Measurements from ENCODE around the gene ZNF628. TPM values are rescaled to one million over a fixed set of nuclear protein-coding genes. Genes with fewer than 3 reads are reported as not detected.

The ZNF628 gene
- total and polyA plus RNA-seq, 2 of the 8 experiments (the other 6 are each of a cell fraction or from before 2014, with no cell fraction given) = 1.7 to 10.8 TPM

- peaks cover 2 to 15% of the 10 kb centered on the region in 2 experiments for H4K20me1 ChIP-seq (replicated peaks in 1 of 2; ENCODE audit: control insufficient read depth in 1 of 2, insufficient read depth in 2 of 2, low read length in 2 of 2)
- no peak overlapping the region for H2AFZ ChIP-seq (ENCODE audit: low read length)
- no peaks in the 10 kb centered on the region for H3K36me3 ChIP-seq (ENCODE audit: control insufficient read depth in 2 of 4, insufficient read depth in 4 of 4, low read length in 3 of 4)
- 92% methylated on average over 30 of the region's 48 CpGs; no CpG with 5 or more reads in 1 of the 2 experiments for WGBS, 2 experiments (ENCODE audit: extremely low coverage in 1 of 2, insufficient coverage in 1 of 2, insufficient read length in 1 of 2, insufficient replicate concordance in 2 of 2, low coverage in 1 of 2, low lambda C conversion rate in 2 of 2, missing lambda C conversion rate in 1 of 2)
- peaks cover 0 to 3% (median 1%) of the 10 kb centered on the region in 4 experiments; a peak in 2 of 7 replicates for H3K4me1 ChIP-seq (replicated peaks in 1 of 4; ENCODE audit: control insufficient read depth in 3 of 4, insufficient read depth in 4 of 4, low read length in 3 of 4)
- H2BK5ac ChIP-seq (ENCODE audit: low read depth, low read length) = no peak overlapping the region
- no peak overlapping the region for H3K9ac ChIP-seq (replicated peaks in 1 of 4; ENCODE audit: extremely low read depth in 1 of 4, low read depth in 3 of 4, low read length in 3 of 4)
- CTCF ChIA-PET (ENCODE audit: partially characterized antibody) = no interaction called here
- no peak overlapping the region for H3K14ac ChIP-seq (ENCODE audit: insufficient read length)
- H3K27me3 ChIP-seq (replicated peaks in 1 of 4; ENCODE audit: control insufficient read depth in 3 of 4, extremely low read depth in 1 of 4, insufficient read depth in 3 of 4, low read length in 3 of 4) = peaks cover 0 to 3% (median 3%) of the 10 kb centered on the region in 4 experiments; a peak in 5 of 7 replicates
- FAIRE-seq (no peak), DNase-seq (ENCODE audit: low read depth in 1 of 2, low spot score in 2 of 2) (no peak)
- no peak overlapping the region for H3K4me3 ChIP-seq (ENCODE audit: extremely low read depth in 1 of 4, insufficient read depth in 2 of 4, low read depth in 3 of 4, low read length in 4 of 4)
- no peak overlapping the region for H4K5ac ChIP-seq (ENCODE audit: insufficient read length, low read depth, low read length)
- POLR2A ChIA-PET (ENCODE audit: partially characterized antibody) = no interaction called here
- H3K23ac ChIP-seq (ENCODE audit: insufficient read length) = no peak overlapping the region
- H2BK120ac ChIP-seq (replicated peaks; ENCODE audit: low read depth, low read length) = no peak overlapping the region
- no peak overlapping the region for H3K4me2 ChIP-seq (ENCODE audit: insufficient read depth in 1 of 2, low read depth in 2 of 2, low read length in 2 of 2)
- no peak overlapping the region for H3K18ac ChIP-seq (ENCODE audit: extremely low read depth, low read length)
- peaks cover 6% of the 10 kb centered on the region for H3K79me1 ChIP-seq (ENCODE audit: low read depth, low read length)
- no peak overlapping the region for H4K8ac ChIP-seq (ENCODE audit: extremely low read depth, insufficient read depth, low read length)
- H3K23me2 ChIP-seq (ENCODE audit: low read depth, low read length) = peaks cover 13% of the 10 kb centered on the region; the same call in 1 of the 2 replicates
- no peak overlapping the region for H3K4ac ChIP-seq (replicated peaks; ENCODE audit: insufficient read length, low read depth, low read length)
- H2BK15ac ChIP-seq (ENCODE audit: low read length) = no peak overlapping the region
- H2BK12ac ChIP-seq (ENCODE audit: low read depth, low read length) = no peak overlapping the region
- no peak overlapping the region for H3K56ac ChIP-seq (replicated peaks; ENCODE audit: insufficient read length, low read depth, low read length)
- H3K79me2 ChIP-seq (ENCODE audit: control insufficient read depth in 1 of 2, insufficient read depth in 2 of 2, low read length in 2 of 2) = no peaks in the 10 kb centered on the region
- no peak for TF ChIP-seq PHF8 (conservative IDR thresholded peaks at IDR 0.05; ENCODE audit: low read depth, low read length)
- no peak for TF ChIP-seq BRCA1 (IDR thresholded peaks at IDR 0.05; ENCODE audit: low read depth, low read length)
- TF ChIP-seq RBBP5 (IDR thresholded peaks at IDR 0.05; ENCODE audit: borderline replicate concordance, low read depth, low read length) = no peak
- no peak for TF ChIP-seq CREB1 (IDR thresholded peaks at IDR 0.05)
- TF ChIP-seq KDM4A (IDR thresholded peaks at IDR 0.05; ENCODE audit: low read depth, low read length, severe bottlenecking) = no peak
- TF ChIP-seq MAX (IDR thresholded peaks at IDR 0.05) = no peak
- no peak overlapping the region for H2BK20ac ChIP-seq (ENCODE audit: low read length)
- no peak overlapping the region for H2AK5ac ChIP-seq (ENCODE audit: low read depth, low read length)
- H4K91ac ChIP-seq (replicated peaks; ENCODE audit: insufficient read length, low read length) = no peak overlapping the region
- H3K9me3 ChIP-seq (ENCODE audit: insufficient read depth in 2 of 2, low read depth in 1 of 2, low read length in 1 of 2) = 0 out of 4 replicates have a peak, but pooled peaks cover 0 to 9% of the 10 kb centered on the region in 2 experiments
- H3K27ac ChIP-seq (ENCODE audit: low read depth, low read length) = no peak overlapping the region
Measured at GRCh38 chr19:55433292-55433691, 43.1 kb upstream of the ZNF628 start.
